Mesenchymal stem cell (in vitro differentiated cells and primary cell): ENCODE results near the gene E2F3.

Experiments
- DNase-seq: peaks from one replicate; pipeline ENCODE4 v3.0.0-alpha.2; 2013
- H2AFZ ChIP-seq: one replicate; pipeline ENCODE4 v1.6.1; 2013; ENCODE audit warnings: low read depth, mild to moderate bottlenecking, control low read depth, inconsistent platforms, low read length, moderate library complexity
- H2AK5ac ChIP-seq: 2 replicates; pipeline ENCODE4 v1.6.1; 2013; ENCODE audit warnings: low read length, moderate library complexity, mild to moderate bottlenecking, inconsistent platforms; ENCODE audit not compliant: severe bottlenecking
- H2BK120ac ChIP-seq: one replicate; pipeline ENCODE4 v1.6.1; 2013; ENCODE audit warnings: low read depth, mild to moderate bottlenecking, inconsistent platforms, low read length, moderate library complexity
- H2BK12ac ChIP-seq, 2 experiments: one replicate each; pipeline ENCODE4 v1.6.1; 2013; ENCODE audit warnings: inconsistent platforms in 2 of 2, low read length in 2 of 2, mild to moderate bottlenecking in 2 of 2, moderate library complexity in 2 of 2, control low read depth in 1 of 2
- H2BK15ac ChIP-seq: one replicate; pipeline ENCODE4 v1.6.1; 2013; ENCODE audit warnings: mild to moderate bottlenecking, low read depth, inconsistent platforms; ENCODE audit not compliant: poor library complexity, severe bottlenecking
- H2BK5ac ChIP-seq: 2 replicates; pipeline ENCODE4 v1.6.1; 2013; ENCODE audit warnings: low read depth, mild to moderate bottlenecking, low read length, control low read depth, inconsistent platforms; ENCODE audit not compliant: poor library complexity, severe bottlenecking
- H3K14ac ChIP-seq, 2 experiments: one replicate each; pipeline ENCODE4 v1.6.1; 2013; ENCODE audit warnings: inconsistent platforms in 2 of 2, low read length in 2 of 2, control low read depth in 1 of 2, mild to moderate bottlenecking in 1 of 2, moderate library complexity in 1 of 2
- H3K18ac ChIP-seq, 2 experiments: one replicate each; pipeline ENCODE4 v1.6.1; 2013; ENCODE audit warnings: inconsistent platforms in 2 of 2, low read length in 2 of 2, control low read depth in 1 of 2, low read depth in 1 of 2, mild to moderate bottlenecking in 1 of 2
- H3K23ac ChIP-seq, 2 experiments: one replicate each; pipeline ENCODE4 v1.6.1; 2013; ENCODE audit warnings: inconsistent platforms in 2 of 2, low read length in 2 of 2, mild to moderate bottlenecking in 2 of 2, moderate library complexity in 2 of 2, control low read depth in 1 of 2
- H3K27ac ChIP-seq: 2 replicates; pipeline ENCODE4 v1.5.1; 2013; ENCODE audit warnings: mild to moderate bottlenecking, moderate library complexity, low read length, control low read depth, inconsistent platforms; ENCODE audit not compliant: poor library complexity, severe bottlenecking
- H3K27me3 ChIP-seq, 2 experiments: 2 replicates each; pipeline versions ENCODE4 v1.6.1 to v1.7.0; 2013; ENCODE audit warnings: low read length in 2 of 2, mild to moderate bottlenecking in 2 of 2, moderate library complexity in 2 of 2, control low read depth in 1 of 2, inconsistent platforms in 1 of 2; ENCODE audit not compliant: control insufficient read depth in 1 of 2, insufficient read depth in 1 of 2
- H3K36me3 ChIP-seq, 2 experiments: 2 replicates each; pipeline versions ENCODE4 v1.6.1 to v1.7.0; 2013; ENCODE audit warnings: low read length in 2 of 2, control low read depth in 1 of 2, inconsistent platforms in 1 of 2, low read depth in 1 of 2, mild to moderate bottlenecking in 1 of 2; ENCODE audit not compliant: insufficient read depth in 2 of 2, control insufficient read depth in 1 of 2
- H3K4ac ChIP-seq, 2 experiments: one replicate each; pipeline ENCODE4 v1.6.1; 2013; ENCODE audit warnings: inconsistent platforms in 2 of 2, low read length in 2 of 2, mild to moderate bottlenecking in 2 of 2, moderate library complexity in 2 of 2, control low read depth in 1 of 2, low read depth in 1 of 2
- H3K4me1 ChIP-seq: 2 replicates; pipeline ENCODE4 v1.6.1; 2013; ENCODE audit warnings: low read depth, low read length, control low read depth; ENCODE audit not compliant: control insufficient read depth, insufficient read depth
- H3K4me2 ChIP-seq: 2 replicates; pipeline ENCODE4 v1.6.1; 2013; ENCODE audit warnings: low read length, mild to moderate bottlenecking, inconsistent platforms; ENCODE audit not compliant: poor library complexity, severe bottlenecking
- H3K4me3 ChIP-seq, 2 experiments: 2 replicates each; pipeline versions ENCODE4 v1.5.1 to v1.7.0; 2013; ENCODE audit warnings: low read length in 2 of 2, mild to moderate bottlenecking in 2 of 2, control low read depth in 1 of 2, low read depth in 1 of 2; ENCODE audit not compliant: insufficient read depth in 1 of 2
- H3K79me1 ChIP-seq: replicated peaks from 2 replicates; pipeline ENCODE4 v1.6.1; 2013; ENCODE audit warnings: mild to moderate bottlenecking, control low read depth, low read length, inconsistent platforms; ENCODE audit not compliant: poor library complexity, severe bottlenecking
- H3K9ac ChIP-seq: 2 replicates; pipeline ENCODE4 v1.7.0; 2013; ENCODE audit warnings: mild to moderate bottlenecking, low read length, moderate library complexity
- H3K9me3 ChIP-seq: 2 replicates; pipeline ENCODE4 v1.7.0; 2013; ENCODE audit warnings: mild to moderate bottlenecking, low read length; ENCODE audit not compliant: control insufficient read depth
- H4K8ac ChIP-seq: one replicate; pipeline ENCODE4 v1.6.1; 2013; ENCODE audit warnings: inconsistent platforms, mild to moderate bottlenecking, low read length, moderate library complexity
- H4K91ac ChIP-seq: one replicate; pipeline ENCODE4 v1.6.1; 2013; ENCODE audit warnings: mild to moderate bottlenecking, low read length, inconsistent platforms
- WGBS: methylation state at CpG from one replicate; pipeline ENCODE4 v1.1.7; 2013; ENCODE audit warnings: mixed read lengths; 5-methylcytosine and 5-hydroxymethylcytosine counted together

Gene E2F3

DNA sequence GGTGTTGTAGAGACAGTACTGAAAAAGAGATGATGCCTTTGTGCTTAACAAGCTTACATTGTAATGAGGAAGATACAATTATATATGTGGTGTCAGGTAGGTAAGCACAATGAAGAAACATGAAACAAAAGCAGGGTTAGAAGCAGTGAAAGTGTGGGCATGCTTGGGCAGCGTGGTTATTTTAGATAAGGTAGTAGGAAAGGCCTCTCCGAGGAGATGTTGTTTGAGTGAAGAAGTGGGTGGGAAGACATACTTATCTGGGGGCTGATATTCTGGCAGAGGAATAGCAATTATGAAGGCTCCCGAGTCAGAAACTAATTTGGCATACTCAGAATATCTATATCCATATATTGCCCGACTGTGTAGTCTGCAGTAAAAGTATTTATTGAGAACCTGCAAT is 137.2 kb downstream of the E2F3 start:
- DNase-seq: no peak
- H3K36me3 ChIP-seq: peaks cover 0 to 7% of the 10 kb centered on the region in 2 experiments
- no peak overlapping the region for H3K18ac ChIP-seq
- H2BK15ac ChIP-seq: no peak overlapping the region
- no peaks in the 10 kb centered on the region for H3K27me3 ChIP-seq
- no peak overlapping the region for H4K8ac ChIP-seq
- H2BK12ac ChIP-seq: no peak overlapping the region
- no peak overlapping the region for H3K4me3 ChIP-seq
- H3K4ac ChIP-seq: no peak overlapping the region
- peaks cover 7% of the 10 kb centered on the region for H3K4me1 ChIP-seq
- no peak overlapping the region for H2BK5ac ChIP-seq
- H3K9me3 ChIP-seq: no peaks in the 10 kb centered on the region
- H3K23ac ChIP-seq: no peak overlapping the region
- H3K4me2 ChIP-seq: no peak overlapping the region
- H2AFZ ChIP-seq: no peak overlapping the region
- H3K79me1 ChIP-seq: peaks cover 36% of the 10 kb centered on the region
- 100% methylated on average over 2 of the region's 4 CpGs for whole genome bisulfite sequencing
- no peak overlapping the region for H3K14ac ChIP-seq
- H4K91ac ChIP-seq: no peak overlapping the region
- no peak overlapping the region for H2AK5ac ChIP-seq
- H2BK120ac ChIP-seq: no peak overlapping the region
- H3K9ac ChIP-seq: no peak overlapping the region
- H3K27ac ChIP-seq: no peak overlapping the region

DNA sequence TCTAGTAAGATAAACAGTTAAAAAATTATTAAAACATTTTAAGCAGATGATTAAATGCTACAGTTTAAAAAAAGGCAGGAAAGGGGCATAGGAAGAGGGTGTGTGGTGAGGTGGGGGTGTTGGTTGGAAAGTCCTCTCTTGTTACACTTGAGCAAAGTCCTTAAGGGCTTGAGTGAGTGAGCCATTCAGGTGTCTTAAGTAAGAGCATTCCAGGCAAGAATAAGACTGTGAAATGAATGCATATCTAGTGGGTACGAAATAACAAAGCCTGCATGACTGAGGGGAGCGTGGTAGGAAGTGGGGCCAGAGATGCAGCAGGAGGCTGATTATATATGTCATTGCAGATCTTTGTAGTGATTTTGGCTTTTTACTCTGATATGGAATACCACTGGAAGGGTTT is 137.7 kb downstream of the E2F3 start:
- no peak overlapping the region for H2AK5ac ChIP-seq
- H3K14ac ChIP-seq: no peak overlapping the region
- H3K4ac ChIP-seq: no peak overlapping the region
- no peak overlapping the region for H2BK15ac ChIP-seq
- no peak overlapping the region for H3K4me2 ChIP-seq
- no peak overlapping the region for H4K91ac ChIP-seq
- no peak overlapping the region for H3K18ac ChIP-seq
- H2BK5ac ChIP-seq: no peak overlapping the region
- H2BK12ac ChIP-seq: no peak overlapping the region
- 98% methylated on average over 2 of the region's 2 CpGs for WGBS
- no peak overlapping the region for H3K27ac ChIP-seq
- no peak overlapping the region for H3K9ac ChIP-seq
- H3K4me3 ChIP-seq: no peak overlapping the region
- no peak for DNase-seq
- peaks cover 7% of the 10 kb centered on the region for H3K4me1 ChIP-seq
- H4K8ac ChIP-seq: no peak overlapping the region
- H3K27me3 ChIP-seq: no peaks in the 10 kb centered on the region
- no peak overlapping the region for H2AFZ ChIP-seq
- H3K9me3 ChIP-seq: no peaks in the 10 kb centered on the region
- H3K23ac ChIP-seq: no peak overlapping the region
- peaks cover 37% of the 10 kb centered on the region for H3K79me1 ChIP-seq
- H2BK120ac ChIP-seq: no peak overlapping the region
- peaks cover 0 to 7% of the 10 kb centered on the region in 2 experiments for H3K36me3 ChIP-seq

DNA sequence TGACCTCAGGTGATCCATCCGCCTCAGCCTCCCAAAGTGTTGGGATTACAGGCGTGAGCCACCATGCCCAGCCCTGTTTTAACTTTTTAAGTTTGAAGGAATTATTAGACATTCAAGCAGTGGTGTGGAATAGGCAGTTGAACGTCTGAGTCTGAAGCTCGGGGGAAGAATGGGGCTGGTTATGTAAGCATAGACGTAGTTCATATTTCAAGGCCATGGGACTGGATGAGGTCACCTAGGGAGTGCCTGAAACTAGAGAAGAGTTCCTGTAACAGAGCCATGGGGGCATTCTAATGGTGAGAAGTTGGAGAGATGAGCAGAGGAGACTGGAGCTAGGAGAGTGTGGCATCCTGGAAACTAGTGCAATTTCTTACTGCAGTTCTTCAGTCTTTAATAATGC is 139.0 kb downstream of the E2F3 start:
- H3K9ac ChIP-seq: peak overlapping the region; percentile 48

DNA sequence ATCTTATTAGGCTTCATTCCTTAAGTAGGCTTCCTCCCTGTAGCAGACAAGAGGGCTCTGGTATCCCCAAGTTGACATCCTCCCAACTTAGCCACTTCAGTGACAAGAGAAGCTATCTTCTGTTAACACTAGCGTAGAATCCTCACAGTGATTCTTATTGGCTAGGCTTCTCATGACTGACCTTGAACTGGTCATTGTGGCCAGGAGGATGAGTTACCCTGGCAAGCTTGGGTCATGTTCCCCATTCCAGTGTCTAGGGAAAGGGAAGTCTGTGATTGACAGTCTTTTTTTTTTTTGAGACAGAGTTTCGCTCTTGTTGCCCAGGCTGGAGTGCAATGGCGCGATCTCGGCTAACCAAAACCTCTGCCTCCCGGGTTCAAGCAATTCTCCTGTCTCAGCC is 139.7 kb downstream of the E2F3 start:
- Histone ChIP-seq H3K27me3 (no peaks in the 10 kb centered on the region), H4K8ac (no peak overlapping the region), H2AK5ac (no peak overlapping the region), H3K4me2 (no peak overlapping the region), H3K79me1 (peaks cover 36% of the 10 kb centered on the region), H4K91ac (no peak overlapping the region), H3K18ac (no peak overlapping the region), H2BK15ac (no peak overlapping the region), H3K36me3 (peaks cover 4 to 11% of the 10 kb centered on the region in 2 experiments), H3K4me1 (peaks cover 4% of the 10 kb centered on the region), H3K4ac (no peak overlapping the region), H3K9me3 (no peaks in the 10 kb centered on the region), H3K27ac (no peak overlapping the region), H2BK120ac (no peak overlapping the region), H2BK12ac (no peak overlapping the region), H3K4me3 (no peak overlapping the region), H2BK5ac (no peak overlapping the region), H3K23ac (no peak overlapping the region), H3K14ac (no peak overlapping the region), H3K9ac (no peak overlapping the region), H2AFZ (no peak overlapping the region)
- DNase-seq: no peak
- WGBS: 95% methylated on average over 6 of the region's 6 CpGs

More for the DNA sequence above, 139.0 kb downstream of the E2F3 start:
- WGBS: 95% methylated on average over 5 of the region's 5 CpGs
- H2BK5ac ChIP-seq: no peak overlapping the region
- no peak overlapping the region for H3K4me2 ChIP-seq
- no peak overlapping the region for H3K4me3 ChIP-seq
- no peak overlapping the region for H3K4ac ChIP-seq
- DNase-seq: no peak
- no peaks in the 10 kb centered on the region for H3K9me3 ChIP-seq
- H2AK5ac ChIP-seq: no peak overlapping the region
- no peak overlapping the region for H3K27ac ChIP-seq
- H3K27me3 ChIP-seq: no peaks in the 10 kb centered on the region
- no peak overlapping the region for H2BK15ac ChIP-seq
- H2BK120ac ChIP-seq: no peak overlapping the region
- no peak overlapping the region for H4K91ac ChIP-seq
- no peak overlapping the region for H3K14ac ChIP-seq
- no peak overlapping the region for H2BK12ac ChIP-seq
- no peak overlapping the region for H2AFZ ChIP-seq
- H3K18ac ChIP-seq: no peak overlapping the region
- H3K79me1 ChIP-seq: peaks cover 40% of the 10 kb centered on the region
- H3K4me1 ChIP-seq: peaks cover 7% of the 10 kb centered on the region
- peaks cover 4 to 7% of the 10 kb centered on the region in 2 experiments for H3K36me3 ChIP-seq
- H3K23ac ChIP-seq: no peak overlapping the region
- no peak overlapping the region for H4K8ac ChIP-seq
